ENCODE data around the gene CAMK4. TPM values are rescaled to one million over a fixed set of nuclear protein-coding genes. Genes with fewer than 3 reads are reported as not detected.
A peak's percentile ranks its signal among the peaks of the same experiment; 100 is the strongest.

CAMK4 gene
- total and polyA plus RNA-seq, 2 experiments from 2014 or later = 4.2 to 7.3 TPM

DNA sequence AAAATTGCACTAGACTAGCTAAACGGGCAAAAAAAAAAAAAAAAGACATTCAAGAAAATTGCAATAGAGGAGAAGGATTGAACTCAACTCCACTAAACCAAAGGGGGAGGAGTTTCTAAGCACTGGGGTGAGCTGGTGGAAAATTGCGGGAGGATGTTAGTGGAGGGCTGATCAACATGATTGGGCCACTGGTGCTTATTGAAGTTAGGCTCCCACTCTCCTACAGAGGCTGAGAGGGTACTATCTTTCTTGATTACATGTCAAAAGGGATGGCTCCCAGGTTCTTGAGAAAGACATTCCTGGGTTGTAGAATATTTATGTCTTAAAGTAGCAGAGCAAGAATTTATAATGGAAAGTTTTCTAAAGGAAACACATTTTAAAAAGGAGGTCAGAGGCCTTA lies 38.0 kb downstream of the CAMK4 start:
- ATAC-seq (peak; percentile 78), DNase-seq (ENCODE audit: low spot score) (peak; percentile 53)
- no peaks in the 10 kb centered on the region for H3K79me2 ChIP-seq (replicated peaks; ENCODE audit: insufficient read depth)
- Mint-ChIP-seq H3K4me1 (peaks cover 4% of the 10 kb centered on the region; the same call in 1 of the 3 replicates), H3K36me3 (ENCODE audit: low read depth) (peaks cover 4% of the 10 kb centered on the region; the same call in 1 of the 3 replicates), H3K4me3 (no peak overlapping the region), H3K27me3 (ENCODE audit: insufficient read depth, low read depth, poor library complexity) (peaks cover 2% of the 10 kb centered on the region), H3K27ac (no peak overlapping the region), H3K9me3 (peaks cover 4% of the 10 kb centered on the region; the same call in 2 of the 3 replicates)
- H3K9me2 ChIP-seq (ENCODE audit: insufficient read depth) = no peaks in the 10 kb centered on the region
- no peaks in the 10 kb centered on the region for H3F3A ChIP-seq (replicated peaks; ENCODE audit: low read depth)
- peaks cover 7% of the 10 kb centered on the region; the same call in 1 of the 2 replicates for H4K20me1 ChIP-seq (replicated peaks; ENCODE audit: insufficient read depth)
- H3K4me2 ChIP-seq = 0 out of 2 replicates have a peak overlapping the region, but pooled peaks have one; percentile 16
- H3K4me1 ChIP-seq (ENCODE audit: insufficient read depth) = peaks cover 6% of the 10 kb centered on the region; the same call in 1 of the 2 replicates
- H3K27ac ChIP-seq (ENCODE audit: low read depth) = no peak overlapping the region
- no peak overlapping the region for H3K4me3 ChIP-seq
- H2AFZ ChIP-seq = no peak overlapping the region
- TF ChIP-seq ETS1 (IDR thresholded peaks at IDR 0.05) = no peak
- TF ChIP-seq, protein P1, sequence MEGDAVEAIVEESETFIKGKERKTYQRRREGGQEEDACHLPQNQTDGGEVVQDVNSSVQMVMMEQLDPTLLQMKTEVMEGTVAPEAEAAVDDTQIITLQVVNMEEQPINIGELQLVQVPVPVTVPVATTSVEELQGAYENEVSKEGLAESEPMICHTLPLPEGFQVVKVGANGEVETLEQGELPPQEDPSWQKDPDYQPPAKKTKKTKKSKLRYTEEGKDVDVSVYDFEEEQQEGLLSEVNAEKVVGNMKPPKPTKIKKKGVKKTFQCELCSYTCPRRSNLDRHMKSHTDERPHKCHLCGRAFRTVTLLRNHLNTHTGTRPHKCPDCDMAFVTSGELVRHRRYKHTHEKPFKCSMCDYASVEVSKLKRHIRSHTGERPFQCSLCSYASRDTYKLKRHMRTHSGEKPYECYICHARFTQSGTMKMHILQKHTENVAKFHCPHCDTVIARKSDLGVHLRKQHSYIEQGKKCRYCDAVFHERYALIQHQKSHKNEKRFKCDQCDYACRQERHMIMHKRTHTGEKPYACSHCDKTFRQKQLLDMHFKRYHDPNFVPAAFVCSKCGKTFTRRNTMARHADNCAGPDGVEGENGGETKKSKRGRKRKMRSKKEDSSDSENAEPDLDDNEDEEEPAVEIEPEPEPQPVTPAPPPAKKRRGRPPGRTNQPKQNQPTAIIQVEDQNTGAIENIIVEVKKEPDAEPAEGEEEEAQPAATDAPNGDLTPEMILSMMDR (conservative IDR thresholded peaks at IDR 0.05; ENCODE audit: low read depth in 2 of 2) = no peak
- no peak for TF ChIP-seq CREB1 (CRISPR knock-in tag; IDR thresholded peaks at IDR 0.05; ENCODE audit: low read depth)
- TF ChIP-seq ZNF331 (CRISPR knock-in tag; IDR thresholded peaks at IDR 0.05; ENCODE audit: low read depth) = no peak
- TF ChIP-seq REST (IDR thresholded peaks at IDR 0.05; ENCODE audit: unreplicated experiment) = no peak
- no peak for TF ChIP-seq EZH2 (IDR thresholded peaks at IDR 0.05; ENCODE audit: low read depth, unreplicated experiment)
- no peak for TF ChIP-seq POLR2AphosphoS5 (IDR thresholded peaks at IDR 0.05; ENCODE audit: low read depth)
- no peak for TF ChIP-seq JUNB (IDR thresholded peaks at IDR 0.05; ENCODE audit: unreplicated experiment)
- TF ChIP-seq ZNF114 (CRISPR knock-in tag; IDR thresholded peaks at IDR 0.05) = no peak
- no peak for TF ChIP-seq STAT1 (IDR thresholded peaks at IDR 0.05; ENCODE audit: unreplicated experiment)
- TF ChIP-seq NANOG (IDR thresholded peaks at IDR 0.05; ENCODE audit: borderline replicate concordance) = no peak
- no peak for TF ChIP-seq EZH2phosphoT487 (IDR thresholded peaks at IDR 0.05; ENCODE audit: unreplicated experiment)
- TF ChIP-seq ZNF462 (CRISPR knock-in tag; IDR thresholded peaks at IDR 0.05) = no peak
- H3K36me3 ChIP-seq (ENCODE audit: insufficient read depth) = no peaks in the 10 kb centered on the region
- H3K27me3 ChIP-seq (ENCODE audit: insufficient read depth) = peaks cover 39% of the 10 kb centered on the region
